Type B pancreatic cell (in vitro differentiated cells): ENCODE measurements around the gene RUVBL2. TPM values are rescaled to one million over a fixed set of nuclear protein-coding genes. Genes with fewer than 3 reads are reported as not detected.

ENCODE experiments used
- DNase-seq: peaks from one replicate; pipeline ENCODE4 v3.0.0; 2021; ENCODE audit warnings: mixed read lengths; ENCODE audit not compliant: unreplicated experiment; ENCODE audit errors: extremely low spot score
- H3K27ac Mint-ChIP-seq: 2 replicates; pipeline ENCODE4 v1.8.0; 2021; ENCODE audit warnings: mild to moderate bottlenecking, mixed read lengths
- H3K27me3 Mint-ChIP-seq: 2 replicates; pipeline ENCODE4 v1.8.0; 2021; ENCODE audit warnings: mixed read lengths
- H3K36me3 Mint-ChIP-seq: 2 replicates; pipeline ENCODE4 v1.8.0; 2021; ENCODE audit warnings: mixed read lengths
- H3K4me1 Mint-ChIP-seq: one replicate; pipeline ENCODE4 v1.8.0; 2021; ENCODE audit warnings: mixed read lengths; ENCODE audit not compliant: unreplicated experiment
- H3K4me3 Mint-ChIP-seq: 2 replicates; pipeline ENCODE4 v1.8.0; 2021; ENCODE audit warnings: mild to moderate bottlenecking, mixed read lengths
- H3K9me3 Mint-ChIP-seq: 2 replicates; pipeline ENCODE4 v1.8.0; 2021; ENCODE audit warnings: mixed read lengths
- total RNA-seq: library from RNA; stranded (reverse); gene quantifications from 2 replicates; pipeline ENCODE4 v1.2.1, GENCODE V29; 2021; ENCODE audit warnings: low replicate concordance
- TF ChIP-seq, protein P1 (sequence below): fragments of 200-600 bp; sonication (generic); conservative IDR thresholded peaks from 2 replicates; pipeline ENCODE4 v1.5.0; 2021; ENCODE audit warnings: antibody characterized with exemption, mild to moderate bottlenecking

RUVBL2 gene
- total RNA-seq, 1 donor from 2014 or later, result 99.5 TPM

DNA sequence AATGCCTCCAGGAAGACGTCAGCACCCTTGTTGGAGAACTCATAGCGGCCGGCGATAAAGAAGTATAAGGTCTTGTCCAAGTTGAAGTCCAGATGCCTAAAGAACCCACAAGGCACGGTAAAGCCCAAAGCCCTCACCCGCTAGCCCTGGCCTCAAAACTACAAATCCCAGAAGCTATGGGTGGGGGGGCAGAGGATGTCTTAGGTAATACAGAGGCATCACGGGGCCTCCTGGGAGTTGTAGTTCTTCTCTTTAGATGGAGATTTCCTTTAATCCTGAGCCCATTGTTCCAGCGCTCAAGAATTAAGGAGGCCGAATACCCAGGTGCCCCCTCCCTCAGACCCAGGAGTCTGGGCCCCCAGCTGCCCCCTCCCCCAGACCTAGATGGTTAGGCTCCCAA, 11.4 kb upstream of the RUVBL2 start:
- Mint-ChIP-seq H3K4me1 (peaks cover 5% of the 10 kb centered on the region), H3K27ac (no peak overlapping the region), H3K27me3 (no peaks in the 10 kb centered on the region), H3K9me3 (no peaks in the 10 kb centered on the region), H3K4me3 (no peak overlapping the region), H3K36me3 (peaks cover 19% of the 10 kb centered on the region)
- TF ChIP-seq, protein P1, sequence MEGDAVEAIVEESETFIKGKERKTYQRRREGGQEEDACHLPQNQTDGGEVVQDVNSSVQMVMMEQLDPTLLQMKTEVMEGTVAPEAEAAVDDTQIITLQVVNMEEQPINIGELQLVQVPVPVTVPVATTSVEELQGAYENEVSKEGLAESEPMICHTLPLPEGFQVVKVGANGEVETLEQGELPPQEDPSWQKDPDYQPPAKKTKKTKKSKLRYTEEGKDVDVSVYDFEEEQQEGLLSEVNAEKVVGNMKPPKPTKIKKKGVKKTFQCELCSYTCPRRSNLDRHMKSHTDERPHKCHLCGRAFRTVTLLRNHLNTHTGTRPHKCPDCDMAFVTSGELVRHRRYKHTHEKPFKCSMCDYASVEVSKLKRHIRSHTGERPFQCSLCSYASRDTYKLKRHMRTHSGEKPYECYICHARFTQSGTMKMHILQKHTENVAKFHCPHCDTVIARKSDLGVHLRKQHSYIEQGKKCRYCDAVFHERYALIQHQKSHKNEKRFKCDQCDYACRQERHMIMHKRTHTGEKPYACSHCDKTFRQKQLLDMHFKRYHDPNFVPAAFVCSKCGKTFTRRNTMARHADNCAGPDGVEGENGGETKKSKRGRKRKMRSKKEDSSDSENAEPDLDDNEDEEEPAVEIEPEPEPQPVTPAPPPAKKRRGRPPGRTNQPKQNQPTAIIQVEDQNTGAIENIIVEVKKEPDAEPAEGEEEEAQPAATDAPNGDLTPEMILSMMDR, result no peak
- DNase-seq, result no peak

DNA sequence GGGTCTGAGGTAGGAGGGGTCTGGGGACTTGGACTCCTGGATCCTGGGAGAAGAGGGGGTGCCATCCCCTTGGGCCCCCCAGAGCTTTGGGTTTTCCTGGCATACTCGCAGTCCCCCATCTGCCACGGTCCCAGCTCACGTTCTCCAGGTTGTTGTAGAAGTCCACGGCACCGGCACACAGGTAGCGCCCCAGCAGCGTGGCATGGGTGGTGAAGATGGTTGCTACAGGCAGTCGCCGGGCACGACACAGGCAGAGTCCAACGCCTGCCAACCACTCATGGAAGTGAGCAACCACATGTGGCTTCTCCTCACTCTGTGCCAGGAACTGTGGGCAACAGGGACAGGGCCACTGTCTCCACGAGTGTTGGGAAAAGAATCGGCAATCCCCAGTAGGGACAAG, 8.0 kb upstream of the RUVBL2 start:
- no peak for DNase-seq
- Mint-ChIP-seq H3K36me3 (peaks cover 25% of the 10 kb centered on the region), H3K27me3 (no peaks in the 10 kb centered on the region), H3K27ac (no peak overlapping the region), H3K9me3 (no peaks in the 10 kb centered on the region), H3K4me3 (no peak overlapping the region), H3K4me1 (peaks cover 5% of the 10 kb centered on the region)
- TF ChIP-seq, protein P1, result no peak

DNA sequence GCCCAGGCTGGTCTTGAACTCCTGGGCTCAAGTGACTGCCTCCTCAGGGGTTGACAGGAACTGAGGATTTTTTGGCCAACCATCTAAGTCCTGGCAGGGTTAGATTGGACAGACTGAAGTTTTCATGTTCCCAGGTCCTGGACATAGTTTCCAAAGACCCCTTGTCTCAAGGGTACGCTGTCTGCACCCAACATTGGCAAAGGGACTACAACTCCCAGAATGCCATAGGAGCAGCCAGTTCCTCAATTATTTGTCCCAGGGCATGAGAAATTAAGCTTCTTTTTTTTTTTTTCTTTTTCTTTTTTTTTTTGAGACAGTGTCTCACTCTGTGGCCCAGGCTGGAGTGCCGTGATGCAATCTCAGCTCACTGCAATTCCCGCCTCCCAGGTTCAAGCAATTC, 7.5 kb upstream of the RUVBL2 start:
- no peak overlapping the region for H3K4me3 Mint-ChIP-seq
- TF ChIP-seq, protein P1, result no peak
- no peaks in the 10 kb centered on the region for H3K27me3 Mint-ChIP-seq
- no peak overlapping the region for H3K27ac Mint-ChIP-seq
- H3K9me3 Mint-ChIP-seq, result no peaks in the 10 kb centered on the region
- H3K36me3 Mint-ChIP-seq, result peaks cover 25% of the 10 kb centered on the region
- peaks cover 9% of the 10 kb centered on the region for H3K4me1 Mint-ChIP-seq
- DNase-seq, result no peak

DNA sequence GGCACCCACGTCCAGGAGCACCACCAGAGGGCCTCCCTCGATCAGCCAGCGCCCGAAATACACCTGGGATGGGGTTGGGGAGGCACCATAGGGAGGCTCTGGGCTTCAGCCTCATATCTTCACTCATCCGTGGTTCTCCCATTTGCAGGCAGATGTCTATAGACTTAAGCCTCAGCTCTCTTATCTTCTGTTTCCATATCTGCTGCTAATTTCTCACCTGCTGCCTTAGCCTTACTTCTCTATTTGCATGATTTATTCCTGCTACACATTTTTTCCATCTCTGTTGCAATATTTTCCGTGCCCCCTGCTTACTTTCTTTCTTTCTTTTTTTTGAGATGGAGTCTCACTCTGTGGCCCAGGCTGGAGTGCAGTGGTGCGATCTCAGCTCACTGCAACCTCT, 6.4 kb upstream of the RUVBL2 start:
- DNase-seq, result no peak
- no peaks in the 10 kb centered on the region for H3K27me3 Mint-ChIP-seq
- TF ChIP-seq, protein P1, result no peak
- H3K9me3 Mint-ChIP-seq, result no peaks in the 10 kb centered on the region
- H3K4me3 Mint-ChIP-seq, result no peak overlapping the region
- peaks cover 20% of the 10 kb centered on the region for H3K36me3 Mint-ChIP-seq
- peaks cover 9% of the 10 kb centered on the region for H3K4me1 Mint-ChIP-seq
- no peak overlapping the region for H3K27ac Mint-ChIP-seq

DNA sequence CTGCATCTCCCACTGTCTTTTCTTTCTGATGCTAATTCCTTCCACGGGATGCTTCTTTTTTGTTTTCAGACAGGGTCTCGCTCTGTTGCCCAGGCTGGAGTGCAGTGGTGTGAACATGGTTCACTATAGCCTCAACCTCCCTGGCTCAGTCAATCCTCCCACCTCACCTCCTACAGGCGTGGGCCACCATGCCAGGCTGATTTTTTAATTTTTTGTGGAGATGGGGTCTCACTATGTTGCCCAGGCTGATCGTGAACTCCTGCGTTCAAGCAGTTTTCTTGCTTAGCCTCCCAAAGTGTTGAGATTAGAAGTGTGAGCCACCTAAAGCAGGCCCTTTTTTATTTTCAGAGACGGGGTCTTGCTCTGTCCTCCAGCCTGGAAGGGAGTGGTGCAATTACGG, 5.4 kb upstream of the RUVBL2 start:
- no peaks in the 10 kb centered on the region for H3K27me3 Mint-ChIP-seq
- H3K36me3 Mint-ChIP-seq, result peaks cover 18% of the 10 kb centered on the region
- H3K27ac Mint-ChIP-seq, result no peak overlapping the region
- H3K4me3 Mint-ChIP-seq, result no peak overlapping the region
- TF ChIP-seq, protein P1, result no peak
- H3K4me1 Mint-ChIP-seq, result peaks cover 9% of the 10 kb centered on the region
- no peaks in the 10 kb centered on the region for H3K9me3 Mint-ChIP-seq
- DNase-seq, result no peak

DNA sequence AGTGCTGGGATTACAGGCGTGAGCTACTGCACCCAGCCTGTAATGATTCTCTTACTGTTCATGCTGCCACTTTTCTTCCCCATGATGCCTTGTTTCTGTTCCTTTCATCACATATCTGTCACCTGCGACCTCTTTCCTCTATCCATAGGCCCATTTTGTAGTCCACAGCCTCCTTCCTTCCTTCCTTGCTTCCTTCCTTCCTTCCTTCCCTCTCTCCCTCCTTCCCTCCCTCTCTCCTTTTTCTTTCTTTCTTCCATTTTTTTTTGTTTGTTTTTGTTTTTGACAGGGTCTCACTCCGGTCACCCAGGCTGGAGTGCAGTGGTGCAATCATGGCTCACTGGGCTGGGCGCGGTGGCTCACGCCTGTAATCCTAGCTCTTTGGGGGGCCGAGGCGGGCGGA, 4.8 kb upstream of the RUVBL2 start:
- H3K27ac Mint-ChIP-seq, result peak overlapping the region; percentile 49
- peaks cover 19% of the 10 kb centered on the region for H3K36me3 Mint-ChIP-seq
- TF ChIP-seq, protein P1, result no peak
- H3K9me3 Mint-ChIP-seq, result no peaks in the 10 kb centered on the region
- H3K27me3 Mint-ChIP-seq, result no peaks in the 10 kb centered on the region
- no peak for DNase-seq
- H3K4me1 Mint-ChIP-seq, result peaks cover 14% of the 10 kb centered on the region
- no peak overlapping the region for H3K4me3 Mint-ChIP-seq
